AG04449 (cell line): ENCODE results near the gene TST.

Experiments
- CTCF ChIA-PET: fragments of 350-600 bp; formaldehyde crosslinking; extraction: SDS; loops from one replicate; lab custom pipeline; 2021; ENCODE audit warnings: antibody characterized with exemption; lab: Yijun Ruan, JAX
- POLR2A ChIA-PET: fragments of 400-600, 350-600 bp; formaldehyde crosslinking; extraction: SDS; loops from one replicate; lab custom pipeline; 2020; ENCODE audit warnings: antibody characterized with exemption, inconsistent platforms; lab: Yijun Ruan, JAX
- DNase-seq: peaks from one replicate; pipeline ENCODE4 v3.0.0-alpha.2; 2010; ENCODE audit warnings: low read depth, low spot score
- H3K4me3 ChIP-seq: 2 replicates; pipeline ENCODE4 v1.5.1; 2011; ENCODE audit warnings: low read depth, mild to moderate bottlenecking, control low read depth, low read length
- CTCF ChIP-seq: IDR thresholded peaks from one replicate; pipeline ENCODE4 v1.5.1; 2011; ENCODE audit warnings: mild to moderate bottlenecking, moderate library complexity, low read length, control low read depth, inconsistent platforms; ENCODE audit not compliant: insufficient read depth; ENCODE audit errors: missing control alignments

Gene TST

GRCh38 chr22:37010174-37010573 lies 9.1 kb downstream of the TST start:
- DNase-seq = no peak
- TF ChIP-seq CTCF = no peak
- CTCF ChIA-PET = interaction anchor here (2.3 kb wide), 1 partner anchor 12 kb away, joined by 8 read pairs; no protein-coding TSS in a partner anchor
- POLR2A ChIA-PET = no interaction called here
- H3K4me3 ChIP-seq = no peak overlapping the region

- no peak overlapping the region for H3K4me3 ChIP-seq
- ChIA-PET CTCF (interaction anchor here (1.5 to 2.3 kb wide), 3 partner anchors 12 to 30 kb away, joined by 4 to 8 read pairs (median 5); no protein-coding TSS in a partner anchor), POLR2A (no interaction called here)
- no peak for DNase-seq
- no peak for TF ChIP-seq CTCF
Observed at GRCh38 chr22:37009490-37009889, 9.8 kb downstream of the TST start.

- CTCF ChIA-PET = interaction anchor here (0.7 to 2.3 kb wide), 5 partner anchors 11 to 38 kb away, joined by 3 to 8 read pairs (median 4); no protein-coding TSS in a partner anchor
- no peak for DNase-seq
- no peak for TF ChIP-seq CTCF
- POLR2A ChIA-PET = no interaction called here
- no peak overlapping the region for H3K4me3 ChIP-seq
Observed at GRCh38 chr22:37008365-37008764, 10.9 kb downstream of the TST start.

- no peak for TF ChIP-seq CTCF
- ChIA-PET POLR2A (no interaction called here), CTCF (interaction anchor here (1.5 kb wide), 1 partner anchor 28 kb away, joined by 5 read pairs; no protein-coding TSS in a partner anchor)
- H3K4me3 ChIP-seq = no peak overlapping the region
- DNase-seq = no peak
Observed at GRCh38 chr22:37007651-37008050, 11.6 kb downstream of the TST start.

- CTCF ChIA-PET = interaction anchor here (1.1 kb wide), 1 partner anchor 16 kb away, joined by 3 read pairs; the partner anchor contains the start of gene TST
- no peak for TF ChIP-seq CTCF
Observed at GRCh38 chr22:37002633-37003032, 16.6 kb downstream of the TST start.

GRCh38 chr22:37001826-37002225 lies 17.4 kb downstream of the TST start:
- no peak overlapping the region for H3K4me3 ChIP-seq
- TF ChIP-seq CTCF = no peak
- ChIA-PET POLR2A (no interaction called here), CTCF (no interaction called here)
- DNase-seq = no peak

More at GRCh38 chr22:37002633-37003032, 16.6 kb downstream of the TST start:
- H3K4me3 ChIP-seq = no peak overlapping the region
- DNase-seq = no peak
- POLR2A ChIA-PET = no interaction called here
